Activated CD4-positive, CD25-positive, alpha-beta regulatory T cell treated with anti-CD3 and anti-CD28 coated beads, Interleukin-2, amount 50 U/mL, for 72 hours (primary cell): ENCODE measurements around the gene TRAPPC2B.
A peak's percentile ranks its signal among the peaks of the same experiment; 100 is the strongest.
"Not testable (repeated sequence)": the region's sequence is repeated elsewhere in the genome, so short reads cannot be mapped to it uniquely, and the experiment has no call there.

Source experiments
- DNase-seq: peaks from one replicate; pipeline ENCODE4 v3.0.0; 2021

The TRAPPC2B gene

DNA sequence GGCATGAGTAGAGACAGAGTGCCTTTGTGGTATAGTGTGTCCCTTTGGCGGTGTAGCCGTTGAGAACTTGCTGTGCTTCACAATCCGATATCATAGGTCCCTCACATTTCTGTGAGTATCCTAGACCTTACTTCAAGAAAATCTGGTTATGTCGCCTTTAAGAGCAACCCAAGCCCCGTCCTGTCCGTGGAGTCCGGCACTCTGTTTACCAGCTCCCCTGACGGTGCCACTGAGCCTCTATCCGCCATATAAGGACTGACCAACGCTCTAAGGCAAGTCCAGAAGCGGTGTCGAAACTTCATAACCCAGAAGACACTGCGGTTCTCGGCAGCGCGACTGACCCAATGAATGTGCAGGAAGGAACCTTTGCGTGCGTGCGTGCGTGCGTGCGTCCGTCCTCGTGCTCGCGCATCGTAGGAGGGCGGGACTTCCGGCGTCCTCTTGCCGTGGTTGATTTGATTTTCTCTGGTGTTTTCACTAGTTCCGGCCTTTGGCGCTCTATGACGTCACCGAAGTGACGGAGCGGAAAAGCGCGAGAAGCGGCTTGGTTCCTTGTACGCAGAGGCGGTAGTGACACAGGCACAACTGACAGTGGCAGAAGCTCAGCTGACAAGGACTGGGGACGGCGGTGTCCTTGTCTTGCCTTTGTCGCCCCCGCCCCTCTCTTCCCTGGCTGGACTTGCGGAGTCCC, at the start of gene TRAPPC2B, which contains the start of gene ZNF547:
Gene TRAPPC2B, plus strand, starts transcription at position 555 of the 691 bp plus-strand sequence. CDS start 1,283 bp downstream, outside the sequence.
Gene ZNF547, plus strand, starts transcription at position 555 of the 691 bp plus-strand sequence. CDS start 5,005 bp downstream, outside the sequence.
- DNase-seq, result peak; percentile 97

DNA sequence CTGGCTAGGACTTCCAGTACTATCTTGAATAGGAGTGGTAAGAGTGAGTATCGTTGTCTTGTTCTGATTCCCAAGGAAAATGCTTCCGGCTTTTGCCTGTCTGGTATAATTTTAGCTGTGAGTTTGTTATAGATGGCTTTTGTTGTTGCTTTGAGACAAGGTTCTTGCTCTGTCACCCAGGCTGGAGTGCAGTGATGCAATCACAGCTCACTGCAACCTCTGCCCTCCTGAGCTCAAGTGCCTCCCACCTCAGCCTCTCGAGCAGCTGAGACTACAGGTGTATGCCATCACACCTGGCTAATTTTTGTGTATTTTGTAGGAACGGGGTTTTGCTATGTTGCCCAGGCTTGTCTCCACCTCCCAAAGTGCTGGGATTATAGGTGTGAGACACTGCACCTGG, 49.2 kb upstream of the TRAPPC2B start:
- no peak for DNase-seq

DNA sequence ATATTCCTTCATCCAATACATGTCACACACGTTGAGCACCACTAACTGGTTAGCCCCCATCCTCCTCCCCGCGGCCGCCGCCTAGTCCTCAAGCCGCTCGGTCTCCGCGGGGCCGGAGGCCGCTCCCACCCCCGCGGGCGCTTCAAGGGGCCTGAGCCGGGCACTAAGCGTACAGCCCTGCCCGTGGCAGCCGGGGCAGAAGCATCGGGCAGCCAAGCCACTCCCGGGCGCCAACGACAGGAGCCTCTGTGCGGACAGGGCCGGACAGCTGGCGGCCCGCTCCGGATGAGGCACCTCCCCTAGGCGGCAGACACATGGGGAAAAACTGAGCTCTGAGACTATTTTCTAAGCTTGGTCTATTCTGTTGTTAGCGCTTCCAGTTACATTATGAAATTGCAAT, 45.8 kb upstream of the TRAPPC2B start:
- DNase-seq, result no peak

DNA sequence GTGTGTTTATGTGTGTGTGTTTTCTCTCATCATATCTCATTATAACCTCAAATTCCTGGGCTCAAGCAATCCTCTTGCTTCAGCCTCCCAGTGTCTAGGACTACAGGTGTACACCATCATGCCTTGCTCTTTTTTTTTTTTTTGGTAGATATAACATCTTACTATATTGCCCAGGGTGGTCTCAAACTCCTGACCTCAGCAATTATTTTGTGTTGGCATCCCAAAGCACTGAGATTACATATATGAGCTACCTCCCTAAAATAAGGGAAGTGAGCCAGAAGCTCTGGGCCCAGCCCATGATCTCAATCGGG, 43.5 kb upstream of the TRAPPC2B start:
- no peak for DNase-seq

DNA sequence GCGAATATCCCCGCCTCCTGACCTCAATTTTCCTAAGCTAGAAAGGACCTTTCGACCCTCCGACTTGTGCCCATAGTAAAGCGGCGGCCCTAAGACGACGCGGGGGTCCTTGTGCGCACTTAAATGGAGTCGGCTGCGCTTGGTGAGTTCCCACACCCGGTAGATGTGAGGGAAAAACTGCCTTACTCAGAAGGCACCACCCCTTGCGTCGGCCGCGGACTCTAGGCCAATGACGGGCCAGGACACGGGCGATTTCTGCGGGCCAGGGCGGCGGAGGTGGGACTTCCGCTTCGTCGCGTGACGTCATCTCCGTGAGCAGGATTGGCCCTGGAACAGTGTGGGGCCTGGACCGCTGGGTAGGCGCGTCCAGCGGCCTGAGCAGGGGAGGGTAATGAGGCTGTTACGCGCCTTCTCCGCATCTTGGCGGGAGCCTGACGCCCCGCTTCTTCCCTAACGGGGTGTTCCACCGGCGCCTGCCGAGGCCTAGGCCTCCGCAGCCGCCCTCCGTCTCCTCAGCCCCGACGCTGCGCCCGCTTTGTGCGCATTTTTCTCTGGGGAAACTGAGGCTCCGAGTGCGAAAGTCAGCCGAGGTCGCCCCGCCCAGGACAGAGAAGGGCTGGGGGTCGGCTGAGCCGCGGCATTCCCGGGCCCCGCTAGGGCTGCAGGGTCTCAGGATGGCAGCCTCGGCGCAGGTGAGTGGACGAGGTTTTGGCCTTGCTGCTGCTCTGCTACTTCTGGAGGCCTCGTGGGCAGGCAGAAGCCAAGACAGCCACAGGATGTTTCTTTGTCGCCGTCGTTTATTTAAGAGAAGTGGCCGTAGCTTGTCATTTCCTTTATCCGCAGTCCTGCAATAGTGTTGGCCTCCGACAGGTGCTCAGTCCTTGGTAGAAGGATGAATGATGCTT, 42.9 kb upstream of the TRAPPC2B start, which contains the start of gene ZNF543:
Gene ZNF543, plus strand, starts transcription at position 293 of the 905 bp plus-strand sequence. Its CDS starts 382 bp downstream, at position 675.
- peak; percentile 91 for DNase-seq

DNA sequence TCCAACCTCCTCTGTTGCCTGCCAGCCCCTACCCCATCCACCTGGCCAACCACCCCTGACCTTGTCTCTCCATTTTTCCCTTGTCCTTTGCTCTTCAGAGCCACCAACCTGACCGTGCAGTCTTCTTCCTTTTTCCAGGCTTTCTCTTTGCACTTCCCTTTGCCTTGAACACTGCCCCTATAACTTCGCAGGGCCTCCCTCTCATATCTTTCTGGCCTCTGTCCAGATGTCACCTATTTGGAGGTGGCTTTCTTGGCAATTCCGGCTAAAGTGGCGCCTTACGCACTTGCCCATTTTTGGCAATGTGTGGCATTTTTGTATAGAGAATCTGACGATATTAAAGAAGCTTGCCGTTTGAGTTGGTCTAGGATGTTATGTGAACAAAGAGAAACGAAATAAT, 42.2 kb upstream of the TRAPPC2B start:
- DNase-seq, result no peak

DNA sequence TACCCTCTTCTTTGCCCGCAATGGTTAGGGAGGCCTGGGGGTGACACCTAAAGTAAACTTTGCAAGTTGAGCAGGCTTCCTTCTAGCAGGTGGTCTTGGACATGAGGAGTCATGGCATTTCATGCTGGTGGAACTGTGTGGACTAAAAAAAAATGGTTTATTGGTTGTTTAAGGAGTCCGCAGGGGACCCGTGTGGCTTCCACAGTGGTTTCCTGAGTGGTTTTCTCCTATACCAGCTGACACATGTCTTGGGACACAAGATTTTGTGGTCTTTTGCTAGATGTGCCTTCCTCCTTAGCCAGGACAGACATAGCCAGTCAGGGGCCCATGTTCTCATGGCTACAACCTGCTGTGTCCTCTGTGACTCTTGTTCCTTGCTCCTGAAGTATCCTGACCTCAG, 41.6 kb upstream of the TRAPPC2B start:
- DNase-seq, result no peak

DNA sequence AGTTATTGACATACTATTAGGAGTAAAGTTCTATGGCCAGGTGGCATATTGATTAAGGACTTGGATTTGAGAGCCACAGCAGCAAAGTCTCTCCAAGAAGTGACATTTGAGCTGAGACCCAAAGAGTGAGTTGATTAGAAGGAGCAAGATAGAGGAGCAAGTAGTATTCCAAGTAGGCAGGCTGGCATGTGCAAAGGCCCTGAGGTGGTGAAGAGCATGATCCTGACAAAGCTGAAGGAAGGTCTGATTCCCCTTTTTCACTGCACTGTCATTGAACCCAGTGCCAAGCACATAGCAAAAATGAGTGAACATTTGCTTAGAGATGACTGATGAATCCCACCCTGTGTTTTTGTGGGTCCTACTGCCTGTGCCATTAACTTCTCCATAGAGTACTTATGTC, 38.4 kb upstream of the TRAPPC2B start:
- DNase-seq, result no peak

DNA sequence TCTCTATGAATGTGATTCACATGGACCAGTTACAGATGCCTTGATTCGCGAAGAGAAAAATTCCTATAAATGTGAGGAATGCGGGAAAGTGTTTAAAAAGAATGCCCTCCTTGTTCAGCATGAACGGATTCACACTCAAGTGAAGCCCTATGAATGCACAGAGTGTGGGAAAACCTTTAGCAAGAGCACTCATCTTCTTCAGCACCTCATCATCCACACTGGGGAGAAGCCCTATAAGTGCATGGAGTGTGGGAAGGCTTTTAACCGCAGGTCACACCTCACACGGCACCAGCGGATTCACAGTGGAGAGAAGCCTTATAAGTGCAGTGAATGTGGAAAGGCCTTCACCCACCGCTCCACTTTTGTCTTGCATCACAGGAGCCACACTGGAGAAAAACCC, 35.4 kb upstream of the TRAPPC2B start:
- no peak for DNase-seq

DNA sequence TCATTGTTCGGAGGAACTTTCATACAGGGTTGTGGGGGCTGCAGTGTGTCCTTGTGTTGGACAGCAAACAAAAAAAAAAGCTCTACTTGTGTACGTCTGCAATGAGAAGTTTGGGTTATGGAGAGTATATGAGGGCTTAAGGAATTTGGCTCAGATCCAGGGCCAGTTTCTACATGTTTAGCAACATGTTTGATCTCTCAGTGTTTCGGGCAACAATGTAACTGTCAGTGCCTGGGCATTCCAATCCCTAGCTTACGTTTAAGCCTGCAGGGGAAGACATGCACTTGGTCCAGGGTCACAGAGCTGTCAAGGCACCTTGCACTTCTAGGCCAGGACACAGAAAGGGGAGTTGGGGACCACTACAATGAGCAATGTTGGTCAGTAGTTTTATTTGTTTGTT, 29.2 kb upstream of the TRAPPC2B start:
- no peak for DNase-seq

DNA sequence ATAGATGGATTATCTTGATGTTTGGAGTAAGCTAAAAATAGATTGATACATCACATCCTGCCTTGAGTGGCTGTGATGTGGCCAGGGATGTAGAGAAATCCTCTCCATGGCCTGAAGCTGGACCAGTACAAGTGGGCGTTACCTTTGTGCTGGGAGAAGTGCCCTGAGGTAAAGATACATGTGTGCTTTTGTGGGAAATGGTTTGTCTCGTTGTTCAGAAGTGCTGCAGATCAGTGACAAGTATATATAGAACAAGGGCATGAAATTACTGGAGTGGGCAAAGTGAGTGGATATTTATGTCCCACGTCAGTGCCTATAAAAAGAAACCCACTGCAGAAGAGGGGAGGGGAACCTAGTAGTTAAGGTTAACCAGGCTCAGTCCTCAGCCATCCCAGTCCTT, 24.5 kb upstream of the TRAPPC2B start:
- DNase-seq, result no peak

DNA sequence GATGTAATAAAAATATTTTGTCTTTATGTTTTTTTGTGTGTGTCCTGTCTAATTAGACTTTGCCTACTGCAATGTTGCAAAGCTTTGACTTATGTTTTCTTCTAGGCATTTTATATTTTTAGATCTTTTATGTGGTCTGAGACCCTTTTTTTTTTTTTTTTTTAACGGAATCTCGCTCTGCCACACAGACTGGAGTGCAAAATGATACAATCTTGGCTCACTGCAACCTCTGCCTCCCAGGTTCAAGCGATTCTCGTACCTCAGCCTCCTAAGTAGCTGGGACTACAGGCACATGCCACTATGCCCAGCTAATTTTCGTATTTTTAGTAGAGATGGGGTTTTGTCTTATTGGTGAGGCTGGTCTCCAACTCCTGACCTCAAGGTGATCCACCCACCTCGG, 20.8 kb upstream of the TRAPPC2B start:
- no peak for DNase-seq

DNA sequence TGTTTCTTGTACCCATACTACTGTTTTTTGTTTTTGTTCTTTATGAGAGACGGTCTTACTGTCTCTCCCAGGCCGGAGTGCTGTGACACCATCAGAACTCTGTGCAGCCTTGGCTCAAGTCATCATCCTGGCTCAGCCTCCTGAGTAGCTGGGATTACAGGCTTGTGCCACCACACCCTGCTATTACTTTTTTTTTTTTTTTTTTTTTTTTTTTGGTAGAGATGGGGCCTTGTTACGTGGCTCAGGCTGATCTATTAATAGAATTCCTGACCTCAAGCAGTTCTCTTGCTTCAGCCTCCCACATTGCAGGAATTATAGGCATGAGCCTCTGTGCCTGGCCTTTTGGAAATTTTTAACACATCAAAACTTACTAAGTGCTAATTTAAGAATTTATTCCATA, 15.2 kb upstream of the TRAPPC2B start:
- DNase-seq, result no peak

DNA sequence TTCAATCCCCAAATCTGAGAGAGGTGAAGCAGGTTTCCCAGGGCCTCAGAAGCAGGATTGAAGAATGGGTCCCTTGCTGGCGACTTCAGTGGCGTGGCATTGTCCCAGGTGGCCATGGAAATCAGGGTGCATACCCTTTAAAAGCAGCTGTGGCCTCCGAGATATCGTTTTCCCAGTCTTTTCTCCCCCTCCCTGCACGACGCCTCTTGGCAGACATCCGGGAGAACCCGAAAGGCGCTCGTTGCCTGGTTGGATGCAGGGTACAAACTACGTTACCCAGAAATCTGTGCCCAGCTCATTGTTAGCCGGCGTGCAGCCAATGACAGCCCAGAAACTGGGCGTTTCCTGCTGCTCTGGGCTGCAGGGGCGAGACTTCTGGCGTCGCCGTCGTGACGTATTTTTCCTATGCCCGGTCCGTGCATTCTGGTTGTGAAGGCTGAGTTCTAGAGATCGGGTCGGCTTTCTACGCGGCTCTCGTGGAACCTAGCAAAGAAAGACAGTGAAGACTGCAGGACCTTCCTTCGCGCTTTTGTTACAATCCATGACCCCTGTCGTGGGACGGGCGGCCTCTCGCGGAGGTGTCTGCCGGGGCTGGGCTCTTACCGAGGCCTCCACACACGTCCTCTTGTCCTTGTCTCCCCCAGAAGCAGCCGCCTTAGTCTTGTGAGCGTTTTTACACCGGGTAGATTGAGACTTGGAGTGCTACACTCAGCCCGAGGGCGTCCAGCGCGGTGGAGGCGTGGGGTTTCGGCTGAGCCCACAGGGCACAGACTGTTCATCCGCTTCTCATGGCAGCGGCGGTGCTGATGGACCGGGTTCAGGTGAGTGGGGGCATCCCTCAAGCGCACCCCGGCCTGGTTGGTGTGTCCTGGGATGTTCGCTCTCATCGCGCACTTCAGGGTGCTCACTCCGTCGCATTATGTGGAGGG, 12.2 kb upstream of the TRAPPC2B start, which contains the start of gene ZNF304:
Gene ZNF304, plus strand, starts transcription at position 395 of the 929 bp plus-strand sequence. Its CDS starts 394 bp downstream, at position 789.
- DNase-seq, result peak; percentile 76

DNA sequence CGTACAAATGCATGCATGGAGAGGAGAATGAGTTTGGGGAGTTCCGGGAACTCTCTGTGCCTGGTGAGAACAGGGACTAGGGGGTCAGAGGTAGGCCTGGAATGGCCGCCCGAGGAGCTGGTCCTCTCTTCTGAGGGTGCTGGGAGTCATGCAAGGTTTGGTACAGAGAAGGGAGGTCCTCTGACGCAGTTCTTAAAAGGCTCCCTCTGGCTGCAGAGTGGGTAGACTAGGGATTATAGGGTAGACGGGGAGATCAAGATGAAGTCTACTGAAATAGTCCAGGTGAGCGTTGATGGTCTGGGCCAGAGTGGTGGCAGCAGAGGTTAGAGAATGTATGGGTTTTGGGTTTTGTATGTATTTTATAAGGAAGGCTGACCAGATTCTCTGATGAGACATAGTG, 11.5 kb upstream of the TRAPPC2B start:
- no peak for DNase-seq

DNA sequence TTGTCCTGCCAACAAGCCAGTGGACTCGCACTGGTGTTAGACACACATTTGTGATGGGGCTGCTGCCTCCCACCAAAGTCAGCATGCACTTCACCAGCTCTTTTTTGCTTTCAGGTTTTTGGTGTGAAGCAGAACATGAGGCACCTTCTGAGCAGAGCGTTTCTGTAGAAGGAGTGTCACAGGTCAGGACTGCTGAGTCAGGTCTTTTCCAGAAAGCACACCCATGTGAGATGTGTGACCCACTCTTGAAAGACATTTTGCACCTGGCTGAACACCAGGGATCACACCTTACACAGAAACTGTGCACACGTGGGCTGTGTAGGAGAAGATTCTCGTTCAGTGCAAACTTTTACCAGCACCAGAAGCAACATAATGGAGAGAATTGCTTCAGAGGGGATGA, 7.4 kb upstream of the TRAPPC2B start:
- no peak for DNase-seq

DNA sequence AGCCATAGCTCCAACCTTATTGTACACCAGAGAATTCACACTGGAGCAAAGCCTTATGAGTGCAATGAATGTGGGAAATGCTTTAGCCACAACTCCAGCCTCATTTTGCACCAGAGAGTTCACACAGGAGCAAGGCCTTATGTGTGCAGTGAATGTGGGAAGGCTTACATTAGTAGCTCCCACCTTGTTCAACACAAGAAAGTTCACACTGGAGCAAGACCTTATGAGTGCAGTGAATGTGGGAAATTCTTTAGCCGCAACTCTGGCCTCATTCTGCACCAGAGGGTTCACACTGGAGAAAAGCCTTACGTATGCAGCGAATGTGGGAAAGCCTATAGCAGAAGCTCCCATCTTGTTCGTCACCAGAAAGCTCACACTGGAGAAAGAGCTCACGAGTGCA, 5.9 kb upstream of the TRAPPC2B start:
- DNase-seq, result no peak

DNA sequence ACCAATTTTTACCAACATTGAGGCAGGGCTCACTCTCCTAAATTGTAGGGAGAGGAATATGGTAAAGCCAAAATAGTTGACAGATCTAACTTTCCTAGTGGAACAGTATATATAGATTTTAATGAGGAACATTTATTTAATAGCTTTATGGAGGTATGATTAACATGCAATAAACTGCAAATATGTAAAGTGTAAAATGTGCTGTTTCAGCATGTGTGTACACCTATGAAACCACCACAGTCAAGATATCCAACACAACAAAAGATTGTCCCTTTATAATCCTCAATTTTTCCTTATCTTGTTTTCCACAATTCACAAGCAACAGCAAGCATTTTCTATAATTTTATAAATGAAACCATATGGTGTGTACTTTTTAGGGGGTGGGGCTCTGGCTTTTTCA, 4.1 kb upstream of the TRAPPC2B start:
- DNase-seq, result no peak

DNA sequence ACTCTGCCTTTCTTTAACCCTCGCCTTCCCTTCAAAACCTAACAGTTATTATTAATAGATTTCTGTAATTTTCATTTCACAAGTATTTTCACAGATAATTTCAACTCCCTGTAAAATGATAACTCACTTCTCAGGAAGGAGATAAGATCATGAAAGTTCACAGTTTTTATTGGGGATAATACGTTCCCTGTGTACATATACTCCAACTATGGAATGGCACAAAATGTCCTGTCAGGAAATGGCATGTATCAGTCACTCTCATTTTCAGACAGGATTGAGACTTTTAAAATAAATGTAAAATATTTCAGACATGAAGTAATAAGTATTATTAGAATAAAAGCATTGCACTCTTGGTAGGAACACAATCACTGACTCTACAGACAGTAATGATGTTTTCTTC, 932 bp upstream of the TRAPPC2B start:
- DNase-seq, result no peak

DNA sequence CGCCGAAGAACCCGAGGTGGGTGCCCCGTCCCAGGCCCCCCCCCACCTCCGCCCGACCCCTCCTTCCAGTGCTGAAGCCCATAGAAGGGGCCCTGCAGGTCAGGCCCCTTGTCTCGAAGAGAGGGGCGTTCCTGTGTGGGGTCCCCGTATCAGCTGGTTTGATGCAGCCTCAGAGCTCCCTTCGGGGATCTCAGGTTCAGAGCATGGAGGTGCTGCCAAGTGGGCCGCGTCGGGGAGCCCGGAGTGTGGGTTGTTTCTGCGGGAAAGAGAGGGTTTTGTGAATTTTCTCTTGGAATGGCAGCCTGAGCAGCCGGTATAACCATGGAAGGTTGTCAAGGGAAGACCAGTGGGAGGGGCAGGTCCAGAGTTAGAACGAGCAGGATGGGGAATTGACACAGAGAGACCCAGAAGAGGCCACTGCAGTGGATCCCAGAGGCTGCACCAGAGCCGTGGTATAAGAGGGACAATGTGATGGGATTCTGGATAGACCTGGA, 384 bp downstream of the TRAPPC2B start:
- DNase-seq, result no peak

DNA sequence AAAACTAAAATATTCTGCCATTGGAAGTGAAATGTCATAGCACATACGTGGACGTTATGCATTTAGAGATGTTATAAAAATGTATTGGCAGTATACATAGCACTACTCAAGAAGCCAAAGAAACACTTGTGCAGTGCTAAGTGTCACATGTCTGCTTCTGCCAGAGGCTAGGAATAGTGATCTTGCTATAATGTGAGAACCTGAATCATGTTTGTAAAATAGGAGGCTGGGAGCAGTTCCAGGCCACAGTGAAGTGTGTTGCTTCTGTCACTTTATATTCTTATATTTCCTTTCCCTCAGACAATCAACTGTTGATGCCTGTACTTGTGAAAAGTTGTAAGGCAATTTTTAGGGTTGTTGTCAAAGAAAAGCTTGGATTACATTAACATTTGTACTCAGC, 3.4 kb downstream of the TRAPPC2B start:
- DNase-seq, result no peak

DNA sequence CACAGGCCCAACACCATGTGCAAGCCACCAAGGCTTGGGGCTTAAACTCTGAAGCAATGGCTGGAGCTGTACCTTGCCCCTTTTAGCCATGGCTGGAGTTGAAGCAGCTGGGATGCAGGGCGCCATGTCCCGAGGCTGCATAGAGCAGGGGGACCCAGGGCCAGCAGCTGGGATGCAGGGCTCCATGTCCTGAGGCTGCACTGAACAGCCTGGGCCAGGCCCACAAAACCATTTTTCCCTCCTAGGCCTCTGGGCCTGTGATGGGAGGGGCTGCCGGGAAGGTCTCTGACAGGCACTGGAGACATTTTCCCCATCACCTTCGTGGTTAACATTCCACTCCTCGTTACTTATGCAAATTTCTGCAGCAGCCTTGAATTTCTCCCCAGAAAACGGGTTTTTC, 10.8 kb downstream of the TRAPPC2B start:
- no peak for DNase-seq

DNA sequence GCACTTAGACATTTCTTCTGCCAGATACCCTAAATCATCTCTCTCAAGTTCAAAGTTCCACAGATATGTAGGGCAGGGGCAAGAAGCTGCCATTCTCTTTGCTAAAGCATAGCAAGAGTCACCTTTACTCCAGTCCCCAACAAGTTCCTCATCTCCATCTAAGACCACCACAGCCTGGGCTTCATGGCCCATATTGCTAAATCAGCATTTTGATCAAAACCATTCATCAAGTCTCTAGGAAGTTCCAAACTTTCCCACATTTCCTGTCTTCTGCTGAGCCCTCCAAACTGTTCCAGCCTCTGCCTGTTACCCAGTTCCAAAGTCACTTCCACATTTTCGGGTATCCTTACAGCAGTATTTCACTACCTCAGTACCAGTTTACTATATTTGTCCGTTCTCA, 11.3 kb downstream of the TRAPPC2B start:
- DNase-seq, result not testable (repeated sequence)
